ENCODE results near the gene TESK2. TPM values are rescaled to one million over a fixed set of nuclear protein-coding genes. Genes with fewer than 3 reads are reported as not detected.

TESK2 gene
- total and polyA plus RNA-seq, 12 donors: 0.77 to 2.6 (median 1.3) TPM

DNA sequence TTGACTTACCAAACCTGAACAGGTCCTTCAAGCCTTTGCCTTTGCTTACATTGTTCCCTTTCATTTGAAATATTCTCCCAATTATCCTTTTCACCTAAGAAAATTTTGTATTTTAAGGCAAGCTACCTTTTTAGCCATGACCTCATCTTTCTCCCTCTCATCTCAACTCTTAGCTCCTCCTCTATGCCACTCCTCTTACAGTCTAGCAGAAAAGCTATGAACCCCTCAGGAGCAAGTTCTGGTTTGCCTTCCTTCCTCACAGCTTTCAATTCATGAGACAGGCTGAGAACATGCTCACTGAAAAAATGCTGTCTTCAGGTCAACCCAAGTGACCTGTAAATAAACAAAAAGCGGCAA lies 142.4 kb downstream of the TESK2 start:
- peaks cover 8 to 34% (median 21%) of the 10 kb centered on the region in 9 donors for H3K4me1 ChIP-seq
- ATAC-seq: peak in 7 of 8 donors; percentile 2 to 50 (median 28)

DNA sequence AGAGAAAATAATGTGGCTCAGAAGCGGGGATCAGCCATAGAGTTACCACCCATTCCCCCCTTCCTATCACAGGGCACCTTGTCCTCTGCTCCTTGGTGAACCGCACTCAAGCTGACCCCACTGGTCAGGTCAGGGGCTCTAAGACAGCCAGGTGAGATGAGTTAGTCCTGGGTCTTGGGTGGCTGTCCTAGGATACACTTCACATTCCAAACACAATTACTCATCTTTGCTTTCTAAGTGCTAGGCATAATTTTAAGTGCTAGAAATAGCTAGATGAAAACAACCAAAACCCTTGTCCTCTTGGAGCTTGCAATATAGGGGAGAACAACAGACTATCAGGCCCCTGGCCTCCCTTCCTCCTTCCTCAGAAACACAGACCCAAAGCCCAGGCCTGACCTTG lies 142.9 kb downstream of the TESK2 start:
- no peak overlapping the region for H3K4me3 ChIP-seq
- peaks cover 8 to 34% (median 21%) of the 10 kb centered on the region in 9 donors for H3K4me1 ChIP-seq
- H3K9me3 ChIP-seq: no peaks in the 10 kb centered on the region
- TF ChIP-seq, protein P1, sequence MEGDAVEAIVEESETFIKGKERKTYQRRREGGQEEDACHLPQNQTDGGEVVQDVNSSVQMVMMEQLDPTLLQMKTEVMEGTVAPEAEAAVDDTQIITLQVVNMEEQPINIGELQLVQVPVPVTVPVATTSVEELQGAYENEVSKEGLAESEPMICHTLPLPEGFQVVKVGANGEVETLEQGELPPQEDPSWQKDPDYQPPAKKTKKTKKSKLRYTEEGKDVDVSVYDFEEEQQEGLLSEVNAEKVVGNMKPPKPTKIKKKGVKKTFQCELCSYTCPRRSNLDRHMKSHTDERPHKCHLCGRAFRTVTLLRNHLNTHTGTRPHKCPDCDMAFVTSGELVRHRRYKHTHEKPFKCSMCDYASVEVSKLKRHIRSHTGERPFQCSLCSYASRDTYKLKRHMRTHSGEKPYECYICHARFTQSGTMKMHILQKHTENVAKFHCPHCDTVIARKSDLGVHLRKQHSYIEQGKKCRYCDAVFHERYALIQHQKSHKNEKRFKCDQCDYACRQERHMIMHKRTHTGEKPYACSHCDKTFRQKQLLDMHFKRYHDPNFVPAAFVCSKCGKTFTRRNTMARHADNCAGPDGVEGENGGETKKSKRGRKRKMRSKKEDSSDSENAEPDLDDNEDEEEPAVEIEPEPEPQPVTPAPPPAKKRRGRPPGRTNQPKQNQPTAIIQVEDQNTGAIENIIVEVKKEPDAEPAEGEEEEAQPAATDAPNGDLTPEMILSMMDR (IDR thresholded peaks at IDR 0.05): no peak
- no peaks in the 10 kb centered on the region for H3K27me3 ChIP-seq
- H3K27ac ChIP-seq: peak overlapping the region in 8 of 10 donors; percentile 44 to 82 (median 64)
- intact Hi-C loops (cut with DNase I): no loop called here
- no peak for ATAC-seq
- no peak for DNase-seq
- 91 to 100% methylated on average over 2 of the region's 2 CpGs for WGBS, 2 donors
- peaks cover 0 to 39% (median 17%) of the 10 kb centered on the region in 9 donors for H3K36me3 ChIP-seq

More for the DNA sequence above, 142.4 kb downstream of the TESK2 start:
- intact Hi-C loops (cut with DNase I): no loop called here
- WGBS, 2 donors: 15 to 16% methylated on average over 1 of the region's 1 CpG
- Histone ChIP-seq H3K36me3 (peaks cover 0 to 34% (median 12%) of the 10 kb centered on the region in 9 donors), H3K27ac (peak overlapping the region in 9 of 10 donors; percentile 42 to 82 (median 57)), H3K9me3 (no peaks in the 10 kb centered on the region), H3K4me3 (no peak overlapping the region), H3K27me3 (no peaks in the 10 kb centered on the region)
- TF ChIP-seq, protein P1 (IDR thresholded peaks at IDR 0.05): no peak
- no peak for DNase-seq

DNA sequence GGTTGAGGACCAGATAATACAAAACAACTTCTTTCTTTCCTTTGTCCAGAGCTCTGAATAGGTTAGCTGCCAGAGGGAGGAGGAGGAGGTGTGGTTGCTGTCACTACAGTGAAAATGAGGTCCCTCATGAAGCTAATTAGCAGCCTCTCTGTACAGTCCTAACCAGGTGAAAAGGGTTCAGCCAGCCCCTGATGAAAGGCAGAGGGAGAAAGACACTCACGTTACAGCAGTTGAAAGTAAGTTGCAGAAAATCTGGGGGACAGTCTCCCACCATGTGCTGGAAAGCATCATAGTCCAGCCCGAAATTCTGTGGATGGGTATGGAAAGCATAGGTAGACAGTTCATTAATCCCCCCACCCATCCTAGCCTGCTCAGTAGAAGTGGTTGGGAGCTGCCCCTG lies 144.5 kb downstream of the TESK2 start:
- ATAC-seq: no peak
- peaks cover 8 to 42% (median 28%) of the 10 kb centered on the region in 9 donors for H3K4me1 ChIP-seq
- DNase-seq: no peak
- no peak overlapping the region for H3K4me3 ChIP-seq
- intact Hi-C loops (cut with DNase I): no loop called here
- H3K27me3 ChIP-seq: no peaks in the 10 kb centered on the region
- TF ChIP-seq, protein P1 (IDR thresholded peaks at IDR 0.05): no peak
- H3K9me3 ChIP-seq: no peaks in the 10 kb centered on the region
- 89 to 90% methylated on average over 2 of the region's 2 CpGs for WGBS, 2 donors
- H3K27ac ChIP-seq: no peak overlapping the region
- H3K36me3 ChIP-seq: peaks cover 0 to 55% (median 30%) of the 10 kb centered on the region in 9 donors

DNA sequence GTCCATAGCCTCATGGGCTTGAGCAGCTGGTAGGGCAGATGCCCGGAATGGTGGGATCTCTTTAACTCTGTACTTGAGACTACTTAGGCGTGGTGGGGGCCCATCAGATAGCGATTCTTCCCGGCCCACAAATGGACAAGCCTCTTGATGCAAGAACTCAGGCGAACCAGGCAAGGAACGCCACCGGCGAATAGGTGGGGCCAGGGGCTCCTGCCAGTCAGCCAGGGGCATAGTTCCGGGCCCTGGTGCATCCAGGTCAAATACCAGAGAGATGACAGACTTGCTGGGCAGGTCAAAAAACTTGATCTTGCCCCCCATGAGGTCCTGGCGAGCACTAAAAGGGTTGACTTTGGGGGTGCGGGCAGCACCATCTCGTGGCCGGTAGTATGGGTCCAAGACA lies 145.9 kb downstream of the TESK2 start:
- intact Hi-C loops (cut with DNase I): no loop called here
- TF ChIP-seq, protein P1 (IDR thresholded peaks at IDR 0.05): no peak
- Histone ChIP-seq H3K27ac (no peak overlapping the region), H3K36me3 (peaks cover 0 to 57% (median 30%) of the 10 kb centered on the region in 9 donors), H3K4me3 (no peak overlapping the region), H3K9me3 (no peaks in the 10 kb centered on the region), H3K27me3 (no peaks in the 10 kb centered on the region), H3K4me1 (peaks cover 14 to 47% (median 38%) of the 10 kb centered on the region in 9 donors)
- ATAC-seq (no peak), DNase-seq (no peak)
- 97% methylated on average over 13 of the region's 13 CpGs for WGBS, 2 donors

Measured in heart right ventricle (tissue), 16 donors.